KMS-11 (cell line): ENCODE data around the gene ENTPD6.

ENCODE experiments used
- H2AFZ ChIP-seq: fragments of 200-600 bp; sonication (generic); 2 replicates; pipeline ENCODE4 v1.6.1; 2016; ENCODE audit warnings: antibody characterized with exemption, mixed run types, low read depth
- H3K27ac ChIP-seq: fragments of 200-600 bp; sonication (generic); 2 replicates; pipeline ENCODE4 v1.6.1; 2016; ENCODE audit warnings: mild to moderate bottlenecking, mixed run types
- H3K27me3 ChIP-seq: fragments of 200-600 bp; sonication (generic); 2 replicates; pipeline ENCODE4 v1.6.1; 2017; ENCODE audit warnings: mild to moderate bottlenecking, low read depth, mixed run types, moderate library complexity; ENCODE audit not compliant: insufficient read depth
- H3K36me3 ChIP-seq: fragments of 200-600 bp; sonication (generic); 2 replicates; pipeline ENCODE4 v1.6.1; 2017; ENCODE audit warnings: mild to moderate bottlenecking, mixed run types; ENCODE audit not compliant: insufficient read depth
- H3K4me1 ChIP-seq: fragments of 200-600 bp; sonication (generic); 2 replicates; pipeline ENCODE4 v1.6.1; 2016; ENCODE audit warnings: mild to moderate bottlenecking, low read depth, mixed run types; ENCODE audit not compliant: poor library complexity, severe bottlenecking
- H3K4me2 ChIP-seq: fragments of 200-600 bp; sonication (generic); 2 replicates; pipeline ENCODE4 v1.7.0; 2016; ENCODE audit warnings: mild to moderate bottlenecking, mixed run types
- H3K4me3 ChIP-seq: fragments of 200-600 bp; sonication (generic); IDR thresholded peaks from 2 replicates; pipeline ENCODE4 v1.6.1; 2017; ENCODE audit warnings: low read depth, low read length, mixed read lengths; ENCODE audit not compliant: insufficient read depth
- H3K79me2 ChIP-seq: fragments of 200-600 bp; sonication (generic); 2 replicates; pipeline ENCODE4 v1.6.1; 2016; ENCODE audit warnings: low read depth, mixed run types; ENCODE audit not compliant: insufficient read depth
- H3K9ac ChIP-seq: fragments of 200-600 bp; sonication (generic); 2 replicates; pipeline ENCODE4 v1.6.1; 2016; ENCODE audit warnings: mild to moderate bottlenecking, mixed run types
- H4K20me1 ChIP-seq: fragments of 200-600 bp; sonication (generic); 2 replicates; pipeline ENCODE4 v1.6.1; 2016; ENCODE audit warnings: mild to moderate bottlenecking, mixed run types; ENCODE audit not compliant: insufficient read depth
- CTCF ChIP-seq: fragments of 200-600 bp; sonication (generic); conservative IDR thresholded peaks from 2 replicates; pipeline ENCODE4 v1.6.1; 2017; ENCODE audit warnings: low read depth, mild to moderate bottlenecking, antibody characterized with exemption, low read length, moderate library complexity, mixed read lengths

Gene ENTPD6

GRCh38 chr20:25251558-25251957, 56.0 kb downstream of the ENTPD6 start:
- H3K9ac ChIP-seq, result no peak overlapping the region
- no peaks in the 10 kb centered on the region for H3K27me3 ChIP-seq
- no peak overlapping the region for H2AFZ ChIP-seq
- H3K36me3 ChIP-seq, result no peaks in the 10 kb centered on the region
- H3K4me2 ChIP-seq, result no peak overlapping the region
- H4K20me1 ChIP-seq, result no peaks in the 10 kb centered on the region
- no peak overlapping the region for H3K4me3 ChIP-seq
- peaks cover 57% of the 10 kb centered on the region for H3K79me2 ChIP-seq
- H3K27ac ChIP-seq, result no peak overlapping the region
- no peak for TF ChIP-seq CTCF
- H3K4me1 ChIP-seq, result peaks cover 58% of the 10 kb centered on the region

GRCh38 chr20:25252230-25252651, 56.7 kb downstream of the ENTPD6 start:
- TF ChIP-seq CTCF, result no peak
- no peaks in the 10 kb centered on the region for H4K20me1 ChIP-seq
- H2AFZ ChIP-seq, result no peak overlapping the region
- H3K79me2 ChIP-seq, result peaks cover 57% of the 10 kb centered on the region
- peak overlapping the region; percentile 13; the same call in 1 of the 2 replicates for H3K4me2 ChIP-seq
- peaks cover 59% of the 10 kb centered on the region for H3K4me1 ChIP-seq
- H3K27ac ChIP-seq, result no peak overlapping the region
- no peak overlapping the region for H3K9ac ChIP-seq
- H3K27me3 ChIP-seq, result no peaks in the 10 kb centered on the region
- H3K36me3 ChIP-seq, result no peaks in the 10 kb centered on the region
- no peak overlapping the region for H3K4me3 ChIP-seq

- Histone ChIP-seq H3K4me1 (peaks cover 60% of the 10 kb centered on the region), H2AFZ (no peak overlapping the region), H3K4me3 (no peak overlapping the region), H3K27me3 (no peaks in the 10 kb centered on the region), H3K27ac (no peak overlapping the region), H4K20me1 (no peaks in the 10 kb centered on the region), H3K9ac (no peak overlapping the region), H3K36me3 (no peaks in the 10 kb centered on the region), H3K4me2 (peak overlapping the region; percentile 13; the same call in 1 of the 2 replicates), H3K79me2 (peaks cover 62% of the 10 kb centered on the region)
- no peak for TF ChIP-seq CTCF
Observed at GRCh38 chr20:25252686-25253421, 57.3 kb downstream of the ENTPD6 start.

GRCh38 chr20:25253606-25254275, 58.2 kb downstream of the ENTPD6 start:
- no peak overlapping the region for H3K9ac ChIP-seq
- H3K27ac ChIP-seq, result no peak overlapping the region
- H3K4me2 ChIP-seq, result no peak overlapping the region
- TF ChIP-seq CTCF, result no peak
- H3K36me3 ChIP-seq, result no peaks in the 10 kb centered on the region
- H2AFZ ChIP-seq, result no peak overlapping the region
- H3K27me3 ChIP-seq, result no peaks in the 10 kb centered on the region
- peaks cover 60% of the 10 kb centered on the region for H3K4me1 ChIP-seq
- no peak overlapping the region for H3K4me3 ChIP-seq
- peaks cover 59% of the 10 kb centered on the region for H3K79me2 ChIP-seq
- H4K20me1 ChIP-seq, result no peaks in the 10 kb centered on the region
